Eye (tissue), 1 donor: ENCODE measurements around the gene PPP1R14D.
"Not testable (repeated sequence)": the region's sequence is repeated elsewhere in the genome, so short reads cannot be mapped to it uniquely, and the experiment has no call there.

Source experiments
- DNase-seq: peaks from one replicate; pipeline ENCODE4 v3.0.0-alpha.2; 2015

Gene PPP1R14D

GRCh38 chr15:40828447-40829036 is at the start of gene PPP1R14D:
PPP1R14D (minus strand) TSS chr15:40828708; CDS start chr15:40828641, 67 bp downstream.
- DNase-seq = no peak

DNA sequence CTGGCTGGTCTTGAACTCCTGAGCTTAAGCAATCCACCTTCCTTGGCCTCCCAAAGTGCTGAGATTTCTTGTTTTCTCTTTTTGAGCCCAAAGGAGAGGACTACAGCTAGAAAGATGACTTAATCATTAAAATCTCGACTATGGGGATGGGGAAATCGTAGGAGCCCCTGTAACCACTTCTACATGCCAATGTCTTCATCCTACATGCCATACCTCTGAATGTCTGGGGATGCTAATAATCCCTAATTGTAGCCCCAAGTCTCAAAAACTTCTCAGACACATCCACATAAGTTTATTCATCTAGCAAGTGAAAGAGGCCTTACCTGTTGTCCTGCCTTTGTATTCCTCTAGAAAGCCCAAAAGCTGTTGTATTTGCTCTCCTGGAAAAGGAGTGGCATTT is 49.2 kb upstream of the PPP1R14D start:
- DNase-seq = no peak

DNA sequence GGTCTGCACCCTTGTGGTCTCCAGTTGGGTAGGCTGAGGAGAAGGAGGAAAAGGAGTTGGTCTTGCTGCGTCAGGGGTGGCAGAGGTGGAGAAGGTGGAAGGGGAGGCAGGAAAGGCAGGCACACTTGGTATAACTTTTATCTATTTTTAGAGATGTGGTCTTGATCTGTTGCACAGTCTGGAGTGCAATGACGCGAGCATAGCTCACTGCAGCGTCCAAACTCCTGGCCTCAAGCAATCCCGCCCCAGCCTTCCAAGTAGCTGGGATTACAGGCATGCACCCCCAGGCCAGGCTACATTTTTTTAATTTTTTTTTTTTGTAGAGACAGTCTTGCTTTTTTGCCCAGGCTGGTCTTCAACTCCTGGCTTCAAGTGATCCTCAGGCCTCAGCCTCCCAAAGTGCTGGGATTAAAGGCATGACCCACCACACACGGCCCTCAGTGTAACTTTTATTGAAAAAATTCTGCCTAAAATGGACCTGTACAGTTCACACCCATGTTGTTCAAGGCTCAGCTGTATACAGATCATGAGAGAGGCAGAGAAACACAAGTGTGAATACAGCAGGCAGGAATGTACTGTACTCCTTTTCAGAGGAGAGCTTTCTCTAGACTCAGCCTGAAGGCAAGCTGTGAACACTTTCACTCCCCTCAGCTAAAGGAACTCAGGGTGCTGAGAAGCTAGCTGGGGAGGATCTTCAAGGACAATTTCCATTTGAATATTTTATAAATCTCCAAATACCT is 47.7 kb upstream of the PPP1R14D start:
- DNase-seq = no peak

GRCh38 chr15:40873694-40874561 is 45.4 kb upstream of the PPP1R14D start, which contains the start of gene RHOV:
RHOV (minus strand) TSS chr15:40874234; CDS start chr15:40874139, 95 bp downstream.
- peak; percentile 79 for DNase-seq

- DNase-seq = no peak
Measured at GRCh38 chr15:40872791-40873693, 44.5 kb upstream of the PPP1R14D start.

DNA sequence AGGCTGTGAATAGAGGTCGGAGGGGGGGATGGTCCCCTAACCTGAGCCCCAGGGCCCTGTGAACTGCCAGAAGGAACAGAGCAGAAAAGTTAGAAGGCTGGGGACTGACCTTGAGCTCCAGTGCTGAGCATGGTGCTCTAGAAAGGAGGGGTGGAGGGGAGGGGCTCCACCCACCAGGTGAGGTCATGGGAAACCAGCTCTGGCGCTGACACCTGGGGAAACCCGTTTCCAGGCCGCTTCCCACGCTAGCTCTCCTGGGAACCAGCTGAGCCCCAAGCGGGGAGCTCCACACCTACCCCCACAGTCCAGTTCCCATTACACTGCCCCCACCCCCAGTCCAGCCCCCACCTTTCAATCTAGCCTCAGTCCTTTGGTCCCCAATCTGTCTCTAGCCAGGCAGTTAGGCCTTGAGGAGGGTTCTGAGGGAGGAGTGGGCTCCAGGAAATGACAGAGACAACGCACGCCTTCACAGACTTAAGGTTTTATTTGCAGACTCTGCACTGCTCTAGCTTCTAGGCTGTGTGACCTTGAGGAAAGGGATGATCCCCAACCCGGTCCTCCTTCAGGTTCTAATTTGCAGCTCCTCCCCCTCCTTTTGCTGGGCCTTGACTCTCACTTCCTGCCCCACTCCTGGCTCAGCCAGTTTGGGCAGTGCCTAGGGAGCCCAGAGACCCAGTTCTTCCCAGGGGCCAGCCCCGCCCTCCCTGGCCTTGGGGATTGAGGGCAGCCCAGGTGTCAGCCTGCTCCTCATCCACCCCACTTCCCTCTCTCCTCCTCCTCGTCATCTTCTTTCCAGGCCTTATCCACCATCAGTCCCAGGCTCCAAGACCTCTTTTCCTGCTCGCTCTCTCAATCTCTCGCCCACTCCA is 43.5 kb upstream of the PPP1R14D start:
- DNase-seq = no peak

- DNase-seq = no peak
Measured at GRCh38 chr15:40870716-40871115, 42.2 kb upstream of the PPP1R14D start.

GRCh38 chr15:40869686-40870085 is 41.2 kb upstream of the PPP1R14D start:
- no peak for DNase-seq

DNA sequence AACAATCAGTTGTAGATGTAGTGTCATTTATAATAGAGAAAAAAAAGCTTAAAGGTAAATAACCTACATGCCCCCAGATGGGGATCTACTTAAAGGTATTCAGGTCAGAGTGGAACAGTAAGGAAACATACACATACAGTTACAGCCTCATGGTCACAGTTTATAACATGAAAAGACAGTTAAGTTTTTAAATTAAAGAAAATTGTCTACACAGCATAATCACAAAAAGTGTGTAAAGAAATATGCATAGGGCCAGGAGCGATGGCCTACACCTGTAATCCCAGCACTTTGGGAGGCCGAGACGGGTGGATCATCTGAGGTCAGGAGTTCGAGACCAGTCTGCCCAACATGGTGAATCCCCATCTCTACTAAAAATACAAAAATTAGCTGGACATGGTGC is 38.7 kb upstream of the PPP1R14D start:
- DNase-seq = no peak

GRCh38 chr15:40863660-40864270 is 35.3 kb upstream of the PPP1R14D start:
- DNase-seq = no peak

- DNase-seq = not testable (repeated sequence)
Measured at GRCh38 chr15:40861147-40861546, 32.6 kb upstream of the PPP1R14D start.

- peak; percentile 86 for DNase-seq
Measured at GRCh38 chr15:40859206-40859851, 30.8 kb upstream of the PPP1R14D start.

- DNase-seq = no peak
Measured at GRCh38 chr15:40858706-40859105, 30.2 kb upstream of the PPP1R14D start.

DNA sequence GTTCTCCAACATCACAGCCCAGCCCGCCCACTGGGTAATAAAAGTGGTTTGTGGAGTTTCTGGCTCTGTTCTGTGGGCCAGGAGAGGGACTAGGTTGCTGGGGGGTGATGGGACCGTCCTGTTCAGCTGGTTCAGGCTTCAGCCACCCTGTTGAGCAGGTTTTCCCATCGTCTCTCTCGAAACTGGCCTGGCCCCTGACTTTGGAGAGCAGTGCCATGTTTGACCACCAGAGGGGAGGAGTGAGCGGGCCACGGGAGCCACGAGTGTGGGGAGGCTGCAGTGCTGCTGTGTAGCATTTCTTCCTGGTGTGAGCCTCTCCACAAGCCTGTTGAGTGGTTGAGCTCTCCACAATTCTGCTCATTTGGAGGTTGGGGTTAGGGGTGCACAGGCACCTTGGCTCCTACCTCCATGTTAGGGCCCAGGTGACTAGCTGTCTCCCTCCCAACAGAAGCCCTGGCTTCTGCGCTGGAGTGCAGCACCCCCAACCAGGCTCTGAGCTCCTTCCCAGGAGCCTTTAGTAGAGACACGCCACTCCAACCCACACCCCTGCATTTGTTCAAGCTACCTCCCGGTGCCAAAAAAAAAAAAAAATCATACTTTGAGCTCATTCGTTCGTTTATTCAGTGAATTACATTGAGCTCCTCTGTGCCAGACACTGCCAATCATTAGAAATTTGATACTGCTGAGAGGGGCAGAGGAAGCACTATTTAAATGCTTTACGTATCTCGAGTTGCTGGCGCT is 29.3 kb upstream of the PPP1R14D start:
- peak; percentile 94 for DNase-seq

DNA sequence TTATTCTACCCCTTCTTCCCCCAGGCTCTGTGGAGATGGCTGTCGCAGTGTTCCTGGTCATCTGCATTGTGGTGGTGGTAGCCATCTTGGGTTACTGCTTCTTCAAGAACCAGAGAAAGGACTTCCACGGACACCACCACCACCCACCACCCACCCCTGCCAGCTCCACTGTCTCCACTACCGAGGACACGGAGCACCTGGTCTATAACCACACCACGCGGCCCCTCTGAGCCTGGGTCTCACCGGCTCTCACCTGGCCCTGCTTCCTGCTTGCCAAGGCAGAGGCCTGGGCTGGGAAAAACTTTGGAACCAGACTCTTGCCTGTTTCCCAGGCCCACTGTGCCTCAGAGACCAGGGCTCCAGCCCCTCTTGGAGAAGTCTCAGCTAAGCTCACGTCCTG is 28.2 kb upstream of the PPP1R14D start:
- DNase-seq = no peak

DNA sequence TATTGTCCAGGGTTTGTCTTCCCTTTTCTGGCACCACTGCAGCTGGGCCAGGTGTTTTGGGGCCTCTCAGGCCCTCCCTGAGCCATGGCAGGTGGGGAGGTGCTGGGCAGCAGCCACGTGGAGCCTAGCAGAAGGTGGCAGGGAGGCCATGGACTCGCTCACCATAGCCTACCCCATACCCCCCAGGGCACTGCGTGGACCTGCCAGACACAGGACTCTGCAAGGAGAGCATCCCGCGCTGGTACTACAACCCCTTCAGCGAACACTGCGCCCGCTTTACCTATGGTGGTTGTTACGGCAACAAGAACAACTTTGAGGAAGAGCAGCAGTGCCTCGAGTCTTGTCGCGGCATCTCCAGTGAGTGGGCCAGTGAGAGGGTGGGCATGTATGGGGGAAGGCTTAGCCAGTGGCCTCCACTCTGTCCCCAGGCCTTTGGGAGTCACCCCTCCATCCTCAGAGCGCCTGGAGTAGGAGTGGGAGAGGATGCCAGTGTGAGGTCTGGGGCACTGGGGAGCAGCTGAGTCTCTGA is 27.3 kb upstream of the PPP1R14D start:
- no peak for DNase-seq

GRCh38 chr15:40854161-40854560 is 25.7 kb upstream of the PPP1R14D start:
- no peak for DNase-seq

GRCh38 chr15:40853241-40853890 is 24.9 kb upstream of the PPP1R14D start:
- DNase-seq = no peak

DNA sequence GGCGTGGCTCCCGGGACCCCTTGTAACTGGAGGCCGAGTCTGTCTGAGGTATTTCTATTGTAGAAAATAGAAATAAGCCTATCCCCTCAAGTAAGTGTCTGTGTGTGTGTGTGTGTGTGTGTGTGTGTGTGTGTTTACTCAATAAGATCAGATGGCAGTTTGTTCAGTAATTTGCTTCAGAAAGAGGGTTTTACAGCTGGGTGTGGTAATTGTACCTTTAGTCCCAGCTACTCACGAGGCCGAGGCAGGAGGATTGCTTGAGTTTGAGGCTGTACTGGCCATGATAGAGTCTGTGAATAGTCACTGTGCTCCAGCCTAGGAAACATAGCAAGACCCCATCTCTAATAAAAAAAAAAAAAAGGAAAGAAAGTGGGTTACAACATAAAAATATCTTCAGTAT is 24.0 kb upstream of the PPP1R14D start:
- no peak for DNase-seq
